Stimulated activated CD8-positive, alpha-beta memory T cell treated with anti-CD3 and anti-CD28 coated beads, Interleukin-15, amount 100 ng/mL, for 48 hours (primary cell): Measurements from ENCODE around the gene FGF1.

Experiments
- DNase-seq, 2 donors: peaks; one replicate each; pipeline ENCODE4 v3.0.0-alpha.2; 2020; ENCODE audit warnings: low read depth in 2 of 2

FGF1 gene

GRCh38 chr5:142697356-142698255 lies 11.7 kb upstream of the FGF1 start:
- DNase-seq, result no peak

- DNase-seq, result no peak
Observed at GRCh38 chr5:142696379-142696778, 10.5 kb upstream of the FGF1 start.

- DNase-seq, result no peak
Observed at GRCh38 chr5:142694092-142694856, 8.4 kb upstream of the FGF1 start.

GRCh38 chr5:142692321-142692894 lies 6.5 kb upstream of the FGF1 start:
- DNase-seq, result no peak

GRCh38 chr5:142690667-142691066 lies 4.8 kb upstream of the FGF1 start:
- no peak for DNase-seq

GRCh38 chr5:142689081-142689480 lies 3.2 kb upstream of the FGF1 start:
- no peak for DNase-seq

GRCh38 chr5:142688281-142688989 lies 2.5 kb upstream of the FGF1 start:
- no peak for DNase-seq

- DNase-seq, result no peak
Observed at GRCh38 chr5:142686968-142687367, 1.1 kb upstream of the FGF1 start.

- DNase-seq, result no peak
Observed at GRCh38 chr5:142686210-142686734, 382 bp upstream of the FGF1 start.

- DNase-seq, result no peak
Observed at GRCh38 chr5:142684508-142685041, 1.3 kb downstream of the FGF1 start.

- no peak for DNase-seq
Observed at GRCh38 chr5:142683881-142684505, 1.9 kb downstream of the FGF1 start.

- no peak for DNase-seq
Observed at GRCh38 chr5:142683116-142683515, 2.8 kb downstream of the FGF1 start.

GRCh38 chr5:142680605-142681259 lies 5.2 kb downstream of the FGF1 start:
- DNase-seq, result no peak

- DNase-seq, result no peak
Observed at GRCh38 chr5:142679744-142680143, 6.1 kb downstream of the FGF1 start.

GRCh38 chr5:142678529-142678928 lies 7.4 kb downstream of the FGF1 start:
- DNase-seq, result no peak

GRCh38 chr5:142677198-142677597 lies 8.7 kb downstream of the FGF1 start:
- DNase-seq, result no peak

GRCh38 chr5:142676318-142676717 lies 9.6 kb downstream of the FGF1 start:
- DNase-seq, result no peak

- DNase-seq, result no peak
Observed at GRCh38 chr5:142674531-142675469, 11.1 kb downstream of the FGF1 start.

- DNase-seq, result no peak
Observed at GRCh38 chr5:142671801-142672200, 14.1 kb downstream of the FGF1 start.
